Mesenchymal stem cell (in vitro differentiated cells and primary cell): Measurements from ENCODE around the gene SLC16A3.

Experiments
- DNase-seq: peaks from one replicate; pipeline ENCODE4 v3.0.0-alpha.2; 2013
- H2AFZ ChIP-seq: one replicate; pipeline ENCODE4 v1.6.1; 2013; ENCODE audit warnings: low read depth, mild to moderate bottlenecking, control low read depth, inconsistent platforms, low read length, moderate library complexity
- H2AK5ac ChIP-seq: 2 replicates; pipeline ENCODE4 v1.6.1; 2013; ENCODE audit warnings: low read length, moderate library complexity, mild to moderate bottlenecking, inconsistent platforms; ENCODE audit not compliant: severe bottlenecking
- H2BK120ac ChIP-seq: one replicate; pipeline ENCODE4 v1.6.1; 2013; ENCODE audit warnings: low read depth, mild to moderate bottlenecking, inconsistent platforms, low read length, moderate library complexity
- H2BK12ac ChIP-seq, 2 experiments: one replicate each; pipeline ENCODE4 v1.6.1; 2013; ENCODE audit warnings: inconsistent platforms in 2 of 2, low read length in 2 of 2, mild to moderate bottlenecking in 2 of 2, moderate library complexity in 2 of 2, control low read depth in 1 of 2
- H2BK15ac ChIP-seq: one replicate; pipeline ENCODE4 v1.6.1; 2013; ENCODE audit warnings: mild to moderate bottlenecking, low read depth, inconsistent platforms; ENCODE audit not compliant: poor library complexity, severe bottlenecking
- H2BK5ac ChIP-seq: 2 replicates; pipeline ENCODE4 v1.6.1; 2013; ENCODE audit warnings: low read depth, mild to moderate bottlenecking, low read length, control low read depth, inconsistent platforms; ENCODE audit not compliant: poor library complexity, severe bottlenecking
- H3K14ac ChIP-seq, 2 experiments: one replicate each; pipeline ENCODE4 v1.6.1; 2013; ENCODE audit warnings: inconsistent platforms in 2 of 2, low read length in 2 of 2, control low read depth in 1 of 2, mild to moderate bottlenecking in 1 of 2, moderate library complexity in 1 of 2
- H3K18ac ChIP-seq, 2 experiments: one replicate each; pipeline ENCODE4 v1.6.1; 2013; ENCODE audit warnings: inconsistent platforms in 2 of 2, low read length in 2 of 2, control low read depth in 1 of 2, low read depth in 1 of 2, mild to moderate bottlenecking in 1 of 2
- H3K23ac ChIP-seq, 2 experiments: one replicate each; pipeline ENCODE4 v1.6.1; 2013; ENCODE audit warnings: inconsistent platforms in 2 of 2, low read length in 2 of 2, mild to moderate bottlenecking in 2 of 2, moderate library complexity in 2 of 2, control low read depth in 1 of 2
- H3K27ac ChIP-seq: 2 replicates; pipeline ENCODE4 v1.5.1; 2013; ENCODE audit warnings: mild to moderate bottlenecking, moderate library complexity, low read length, control low read depth, inconsistent platforms; ENCODE audit not compliant: poor library complexity, severe bottlenecking
- H3K27me3 ChIP-seq, 2 experiments: 2 replicates each; pipeline versions ENCODE4 v1.6.1 to v1.7.0; 2013; ENCODE audit warnings: low read length in 2 of 2, mild to moderate bottlenecking in 2 of 2, moderate library complexity in 2 of 2, control low read depth in 1 of 2, inconsistent platforms in 1 of 2; ENCODE audit not compliant: control insufficient read depth in 1 of 2, insufficient read depth in 1 of 2
- H3K36me3 ChIP-seq, 2 experiments: 2 replicates each; pipeline versions ENCODE4 v1.6.1 to v1.7.0; 2013; ENCODE audit warnings: low read length in 2 of 2, control low read depth in 1 of 2, inconsistent platforms in 1 of 2, low read depth in 1 of 2, mild to moderate bottlenecking in 1 of 2; ENCODE audit not compliant: insufficient read depth in 2 of 2, control insufficient read depth in 1 of 2
- H3K4ac ChIP-seq, 2 experiments: one replicate each; pipeline ENCODE4 v1.6.1; 2013; ENCODE audit warnings: inconsistent platforms in 2 of 2, low read length in 2 of 2, mild to moderate bottlenecking in 2 of 2, moderate library complexity in 2 of 2, control low read depth in 1 of 2, low read depth in 1 of 2
- H3K4me1 ChIP-seq: 2 replicates; pipeline ENCODE4 v1.6.1; 2013; ENCODE audit warnings: low read depth, low read length, control low read depth; ENCODE audit not compliant: control insufficient read depth, insufficient read depth
- H3K4me2 ChIP-seq: 2 replicates; pipeline ENCODE4 v1.6.1; 2013; ENCODE audit warnings: low read length, mild to moderate bottlenecking, inconsistent platforms; ENCODE audit not compliant: poor library complexity, severe bottlenecking
- H3K4me3 ChIP-seq, 2 experiments: 2 replicates each; pipeline versions ENCODE4 v1.5.1 to v1.7.0; 2013; ENCODE audit warnings: low read length in 2 of 2, mild to moderate bottlenecking in 2 of 2, control low read depth in 1 of 2, low read depth in 1 of 2; ENCODE audit not compliant: insufficient read depth in 1 of 2
- H3K79me1 ChIP-seq: replicated peaks from 2 replicates; pipeline ENCODE4 v1.6.1; 2013; ENCODE audit warnings: mild to moderate bottlenecking, control low read depth, low read length, inconsistent platforms; ENCODE audit not compliant: poor library complexity, severe bottlenecking
- H3K9ac ChIP-seq: 2 replicates; pipeline ENCODE4 v1.7.0; 2013; ENCODE audit warnings: mild to moderate bottlenecking, low read length, moderate library complexity
- H3K9me3 ChIP-seq: 2 replicates; pipeline ENCODE4 v1.7.0; 2013; ENCODE audit warnings: mild to moderate bottlenecking, low read length; ENCODE audit not compliant: control insufficient read depth
- H4K8ac ChIP-seq: one replicate; pipeline ENCODE4 v1.6.1; 2013; ENCODE audit warnings: inconsistent platforms, mild to moderate bottlenecking, low read length, moderate library complexity
- H4K91ac ChIP-seq: one replicate; pipeline ENCODE4 v1.6.1; 2013; ENCODE audit warnings: mild to moderate bottlenecking, low read length, inconsistent platforms
- WGBS: methylation state at CpG from one replicate; pipeline ENCODE4 v1.1.7; 2013; ENCODE audit warnings: mixed read lengths; 5-methylcytosine and 5-hydroxymethylcytosine counted together

SLC16A3 gene

GRCh38 chr17:82213251-82214011, 15.4 kb upstream of the SLC16A3 start:
- Histone ChIP-seq H3K4me3 (peak overlapping the region; percentile 76 to 82), H2BK120ac (peak overlapping the region; percentile 100), H3K36me3 (peaks cover 0 to 2% of the 10 kb centered on the region in 2 experiments), H3K18ac (peak overlapping the region; percentile 93 to 99), H3K14ac (peak overlapping the region in 1 of 2 experiments; percentile 38), H2AFZ (peak overlapping the region; percentile 92), H3K27ac (no peak overlapping the region), H3K4me1 (peaks cover 48% of the 10 kb centered on the region), H3K9ac (peak overlapping the region; percentile 86), H2BK12ac (peak overlapping the region; percentile 52 to 92), H4K8ac (peak overlapping the region; percentile 89), H3K27me3 (no peaks in the 10 kb centered on the region), H3K23ac (peak overlapping the region in 1 of 2 experiments; percentile 77), H2BK5ac (peak overlapping the region; percentile 97), H2BK15ac (peak overlapping the region; percentile 96), H4K91ac (peak overlapping the region; percentile 99), H3K4ac (peak overlapping the region; percentile 96 to 98), H3K79me1 (peaks cover 17% of the 10 kb centered on the region), H2AK5ac (no peak overlapping the region), H3K9me3 (no peaks in the 10 kb centered on the region), H3K4me2 (peak overlapping the region; percentile 94)
- DNase-seq, result peak; percentile 89
- WGBS, result 24% methylated on average over 16 of the region's 37 CpGs

GRCh38 chr17:82214012-82214628, 14.7 kb upstream of the SLC16A3 start:
- peak overlapping the region; percentile 84 for H2BK15ac ChIP-seq
- H3K36me3 ChIP-seq, result peaks cover 0 to 2% of the 10 kb centered on the region in 2 experiments
- H3K27me3 ChIP-seq, result no peaks in the 10 kb centered on the region
- 97% methylated on average over 11 of the region's 11 CpGs for WGBS
- H3K4me2 ChIP-seq, result no peak overlapping the region
- no peak overlapping the region for H3K23ac ChIP-seq
- no peak overlapping the region for H2AK5ac ChIP-seq
- no peak overlapping the region for H3K27ac ChIP-seq
- H3K79me1 ChIP-seq, result peaks cover 22% of the 10 kb centered on the region
- peak overlapping the region; percentile 55 to 59 for H3K4ac ChIP-seq
- H3K4me1 ChIP-seq, result peaks cover 55% of the 10 kb centered on the region
- H3K9me3 ChIP-seq, result no peaks in the 10 kb centered on the region
- H4K8ac ChIP-seq, result peak overlapping the region; percentile 45
- H3K4me3 ChIP-seq, result no peak overlapping the region
- peak overlapping the region in 1 of 2 experiments; percentile 79 for H3K14ac ChIP-seq
- no peak overlapping the region for H3K9ac ChIP-seq
- DNase-seq, result no peak
- peak overlapping the region; percentile 56 for H2BK120ac ChIP-seq
- H2BK5ac ChIP-seq, result no peak overlapping the region
- H4K91ac ChIP-seq, result peak overlapping the region; percentile 93
- H2AFZ ChIP-seq, result no peak overlapping the region
- H2BK12ac ChIP-seq, result peak overlapping the region; percentile 85 to 98
- peak overlapping the region; percentile 8 to 54 for H3K18ac ChIP-seq

- Histone ChIP-seq H2BK5ac (peak overlapping the region; percentile 36), H3K9me3 (no peaks in the 10 kb centered on the region), H2AFZ (peak overlapping the region; percentile 0), H3K79me1 (peaks cover 19% of the 10 kb centered on the region), H3K4me2 (no peak overlapping the region), H3K4me1 (peaks cover 59% of the 10 kb centered on the region), H4K91ac (peak overlapping the region; percentile 100), H3K14ac (no peak overlapping the region), H3K18ac (peak overlapping the region; percentile 97 to 100), H3K36me3 (peaks cover 0 to 2% of the 10 kb centered on the region in 2 experiments), H3K27me3 (no peaks in the 10 kb centered on the region), H2BK15ac (peak overlapping the region; percentile 83), H3K4ac (peak overlapping the region in 1 of 2 experiments; percentile 89), H2AK5ac (peak overlapping the region; percentile 91), H4K8ac (no peak overlapping the region), H3K9ac (no peak overlapping the region), H2BK120ac (peak overlapping the region; percentile 100), H2BK12ac (peak overlapping the region; percentile 99 to 100), H3K23ac (no peak overlapping the region), H3K27ac (no peak overlapping the region), H3K4me3 (no peak overlapping the region)
- 77% methylated on average over 23 of the region's 25 CpGs for WGBS
- DNase-seq, result peak; percentile 57
These were observed 13.5 kb upstream of the SLC16A3 start for GRCh38 chr17:82215095-82215971.
